ENCODE measurements around the gene CCDC146. TPM values are rescaled to one million over a fixed set of nuclear protein-coding genes. Genes with fewer than 3 reads are reported as not detected.

Gene CCDC146
- total RNA-seq, 1 experiment from 2014 or later: 1.1 TPM

DNA sequence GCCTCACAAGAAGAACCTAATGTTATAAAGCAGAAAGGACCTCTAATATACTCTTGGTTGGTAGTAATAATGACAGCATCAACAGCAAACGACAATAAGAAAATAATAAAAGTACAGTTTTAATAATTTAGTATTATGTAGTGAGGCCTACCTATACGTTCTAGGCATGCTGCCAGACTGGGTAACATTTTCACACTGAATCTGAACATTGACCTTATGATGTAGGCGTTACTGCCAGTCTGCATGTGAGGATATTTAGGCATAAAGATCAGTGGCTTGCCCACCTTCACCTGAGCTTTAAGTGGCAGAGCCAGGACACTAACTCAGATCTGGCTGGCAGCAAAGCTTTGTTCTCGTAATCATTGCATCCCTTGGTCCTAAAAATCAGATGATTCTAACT, 74.7 kb downstream of the CCDC146 start:
- Mint-ChIP-seq H3K9me3 (no peaks in the 10 kb centered on the region), H3K27me3 (ENCODE audit: low read depth) (no peaks in the 10 kb centered on the region; the same call in 1 of the 2 replicates), H3K4me1 (peaks cover 6% of the 10 kb centered on the region), H3K36me3 (no peaks in the 10 kb centered on the region), H3K4me3 (no peak overlapping the region), H3K27ac (no peak overlapping the region)
- ATAC-seq (no peak), DNase-seq (ENCODE audit: low spot score) (no peak)
- ChIA-PET POLR2A (no interaction called here), CTCF (no interaction called here)
- TF ChIP-seq, protein P1, sequence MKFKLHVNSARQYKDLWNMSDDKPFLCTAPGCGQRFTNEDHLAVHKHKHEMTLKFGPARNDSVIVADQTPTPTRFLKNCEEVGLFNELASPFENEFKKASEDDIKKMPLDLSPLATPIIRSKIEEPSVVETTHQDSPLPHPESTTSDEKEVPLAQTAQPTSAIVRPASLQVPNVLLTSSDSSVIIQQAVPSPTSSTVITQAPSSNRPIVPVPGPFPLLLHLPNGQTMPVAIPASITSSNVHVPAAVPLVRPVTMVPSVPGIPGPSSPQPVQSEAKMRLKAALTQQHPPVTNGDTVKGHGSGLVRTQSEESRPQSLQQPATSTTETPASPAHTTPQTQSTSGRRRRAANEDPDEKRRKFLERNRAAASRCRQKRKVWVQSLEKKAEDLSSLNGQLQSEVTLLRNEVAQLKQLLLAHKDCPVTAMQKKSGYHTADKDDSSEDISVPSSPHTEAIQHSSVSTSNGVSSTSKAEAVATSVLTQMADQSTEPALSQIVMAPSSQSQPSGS (CRISPR knock-in tag; IDR thresholded peaks at IDR 0.05; ENCODE audit: borderline replicate concordance, low read depth): no peak
- TF ChIP-seq ESRRA (CRISPR knock-in tag; IDR thresholded peaks at IDR 0.05; ENCODE audit: borderline replicate concordance): no peak
- TF ChIP-seq ZNF219 (CRISPR knock-in tag; IDR thresholded peaks at IDR 0.05; ENCODE audit: borderline replicate concordance): no peak
- no peak for TF ChIP-seq GRHL2 (CRISPR knock-in tag; IDR thresholded peaks at IDR 0.05; ENCODE audit: insufficient replicate concordance, severe bottlenecking)
- TF ChIP-seq, protein P2, sequence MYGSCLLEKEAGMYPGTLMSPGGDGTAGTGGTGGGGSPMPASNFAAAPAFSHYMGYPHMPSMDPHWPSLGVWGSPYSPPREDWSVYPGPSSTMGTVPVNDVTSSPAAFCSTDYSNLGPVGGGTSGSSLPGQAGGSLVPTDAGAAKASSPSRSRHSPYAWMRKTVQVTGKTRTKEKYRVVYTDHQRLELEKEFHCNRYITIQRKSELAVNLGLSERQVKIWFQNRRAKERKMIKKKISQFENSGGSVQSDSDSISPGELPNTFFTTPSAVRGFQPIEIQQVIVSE (CRISPR knock-in tag; IDR thresholded peaks at IDR 0.05; ENCODE audit: borderline replicate concordance): no peak
- TF ChIP-seq, protein P3, sequence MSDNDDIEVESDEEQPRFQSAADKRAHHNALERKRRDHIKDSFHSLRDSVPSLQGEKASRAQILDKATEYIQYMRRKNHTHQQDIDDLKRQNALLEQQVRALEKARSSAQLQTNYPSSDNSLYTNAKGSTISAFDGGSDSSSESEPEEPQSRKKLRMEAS (CRISPR knock-in tag; IDR thresholded peaks at IDR 0.05): no peak
- TF ChIP-seq NR3C1 (CRISPR knock-in tag; conservative IDR thresholded peaks at IDR 0.05; ENCODE audit: low read depth): no peak
- TF ChIP-seq ZNF232 (CRISPR knock-in tag; IDR thresholded peaks at IDR 0.05): no peak
- TF ChIP-seq FOXK1 (CRISPR knock-in tag; IDR thresholded peaks at IDR 0.05): no peak
- TF ChIP-seq, protein P4, sequence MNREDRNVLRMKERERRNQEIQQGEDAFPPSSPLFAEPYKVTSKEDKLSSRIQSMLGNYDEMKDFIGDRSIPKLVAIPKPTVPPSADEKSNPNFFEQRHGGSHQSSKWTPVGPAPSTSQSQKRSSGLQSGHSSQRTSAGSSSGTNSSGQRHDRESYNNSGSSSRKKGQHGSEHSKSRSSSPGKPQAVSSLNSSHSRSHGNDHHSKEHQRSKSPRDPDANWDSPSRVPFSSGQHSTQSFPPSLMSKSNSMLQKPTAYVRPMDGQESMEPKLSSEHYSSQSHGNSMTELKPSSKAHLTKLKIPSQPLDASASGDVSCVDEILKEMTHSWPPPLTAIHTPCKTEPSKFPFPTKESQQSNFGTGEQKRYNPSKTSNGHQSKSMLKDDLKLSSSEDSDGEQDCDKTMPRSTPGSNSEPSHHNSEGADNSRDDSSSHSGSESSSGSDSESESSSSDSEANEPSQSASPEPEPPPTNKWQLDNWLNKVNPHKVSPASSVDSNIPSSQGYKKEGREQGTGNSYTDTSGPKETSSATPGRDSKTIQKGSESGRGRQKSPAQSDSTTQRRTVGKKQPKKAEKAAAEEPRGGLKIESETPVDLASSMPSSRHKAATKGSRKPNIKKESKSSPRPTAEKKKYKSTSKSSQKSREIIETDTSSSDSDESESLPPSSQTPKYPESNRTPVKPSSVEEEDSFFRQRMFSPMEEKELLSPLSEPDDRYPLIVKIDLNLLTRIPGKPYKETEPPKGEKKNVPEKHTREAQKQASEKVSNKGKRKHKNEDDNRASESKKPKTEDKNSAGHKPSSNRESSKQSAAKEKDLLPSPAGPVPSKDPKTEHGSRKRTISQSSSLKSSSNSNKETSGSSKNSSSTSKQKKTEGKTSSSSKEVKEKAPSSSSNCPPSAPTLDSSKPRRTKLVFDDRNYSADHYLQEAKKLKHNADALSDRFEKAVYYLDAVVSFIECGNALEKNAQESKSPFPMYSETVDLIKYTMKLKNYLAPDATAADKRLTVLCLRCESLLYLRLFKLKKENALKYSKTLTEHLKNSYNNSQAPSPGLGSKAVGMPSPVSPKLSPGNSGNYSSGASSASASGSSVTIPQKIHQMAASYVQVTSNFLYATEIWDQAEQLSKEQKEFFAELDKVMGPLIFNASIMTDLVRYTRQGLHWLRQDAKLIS (CRISPR knock-in tag; IDR thresholded peaks at IDR 0.05; ENCODE audit: borderline replicate concordance): no peak
- TF ChIP-seq ZNF317 (CRISPR knock-in tag; IDR thresholded peaks at IDR 0.05; ENCODE audit: borderline replicate concordance, low read depth): no peak
- no peak for TF ChIP-seq FOXJ3 (CRISPR knock-in tag; IDR thresholded peaks at IDR 0.05; ENCODE audit: borderline replicate concordance)
- no peak for TF ChIP-seq JAZF1 (CRISPR knock-in tag; IDR thresholded peaks at IDR 0.05)

DNA sequence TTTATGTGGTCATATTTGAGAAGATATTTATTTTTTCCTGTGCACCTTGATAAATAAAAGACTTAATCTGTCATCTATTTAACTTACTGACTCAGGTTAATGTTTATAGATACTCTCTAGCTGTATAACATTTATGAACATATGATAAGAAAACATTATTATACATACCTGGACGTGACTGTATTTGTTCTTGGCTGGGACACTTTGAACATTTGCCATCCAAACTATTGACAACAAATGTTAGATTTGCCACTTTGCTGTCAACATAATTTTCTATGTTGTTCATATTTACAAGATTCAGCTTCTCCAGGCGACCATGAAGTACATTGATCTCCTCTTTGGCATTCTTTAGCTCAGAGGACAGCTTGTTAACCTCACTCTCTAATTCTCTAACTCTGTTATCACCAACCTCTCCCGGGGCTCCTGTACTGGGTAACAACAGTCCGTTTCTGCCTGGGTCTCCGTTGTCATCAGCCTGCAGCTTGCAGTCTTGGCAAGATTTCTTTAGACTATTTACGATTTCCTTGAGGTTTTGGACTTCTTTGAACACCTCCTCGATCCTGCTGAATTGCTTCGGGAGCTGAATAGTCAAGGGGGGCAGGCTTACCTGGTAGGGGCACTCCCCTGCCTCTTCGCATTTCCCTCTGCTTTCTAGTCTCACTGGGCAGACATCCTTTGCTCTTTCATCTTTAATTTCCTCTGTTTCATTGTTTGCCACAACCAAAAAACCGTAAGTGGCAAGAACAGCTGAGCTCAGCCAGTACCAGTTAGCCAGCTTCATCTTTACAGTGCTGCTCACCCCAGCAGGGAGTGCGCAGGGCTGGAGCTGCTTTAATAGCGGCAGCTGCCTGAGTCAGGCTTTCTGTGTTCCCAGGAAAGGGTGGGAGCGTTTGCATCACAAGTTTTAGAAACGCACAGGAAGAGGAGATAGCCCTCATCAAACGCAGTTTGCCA, 76.9 kb downstream of the CCDC146 start, which contains the start of gene FGL2:
TSS of gene FGL2 (minus strand) at position 807 of the 954 bp plus-strand sequence. CDS start at position 781, 26 bp downstream.
- TF ChIP-seq, protein P5, sequence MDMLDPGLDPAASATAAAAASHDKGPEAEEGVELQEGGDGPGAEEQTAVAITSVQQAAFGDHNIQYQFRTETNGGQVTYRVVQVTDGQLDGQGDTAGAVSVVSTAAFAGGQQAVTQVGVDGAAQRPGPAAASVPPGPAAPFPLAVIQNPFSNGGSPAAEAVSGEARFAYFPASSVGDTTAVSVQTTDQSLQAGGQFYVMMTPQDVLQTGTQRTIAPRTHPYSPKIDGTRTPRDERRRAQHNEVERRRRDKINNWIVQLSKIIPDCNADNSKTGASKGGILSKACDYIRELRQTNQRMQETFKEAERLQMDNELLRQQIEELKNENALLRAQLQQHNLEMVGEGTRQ (CRISPR knock-in tag; IDR thresholded peaks at IDR 0.05): no peak
- TF ChIP-seq RELA (CRISPR knock-in tag; IDR thresholded peaks at IDR 0.05; ENCODE audit: borderline replicate concordance): no peak
- CTCF ChIA-PET: interaction anchor here (1.6 to 2.6 kb wide), 2 partner anchors 48 to 133 kb away, joined by 9 to 17 read pairs; no protein-coding TSS in a partner anchor
- peak within 1 kb of the TSS; percentile 48 for H3K4me3 Mint-ChIP-seq
- peaks cover 6% of the 10 kb centered on the region for H3K4me1 Mint-ChIP-seq
- peak; percentile 86 for ATAC-seq
- H3K27ac Mint-ChIP-seq: no peak within 1 kb of the TSS; the same call in 1 of the 2 replicates
- peak; percentile 25 for DNase-seq (ENCODE audit: low spot score)
- H3K27me3 Mint-ChIP-seq (ENCODE audit: low read depth): no peaks in the 10 kb centered on the region; the same call in 1 of the 2 replicates
- POLR2A ChIA-PET: no interaction called here
- no peaks in the 10 kb centered on the region for H3K36me3 Mint-ChIP-seq
- H3K9me3 Mint-ChIP-seq: no peaks in the 10 kb centered on the region

Measured in WTC11 (cell line).